GM12872 (cell line): ENCODE data around the gene AGAP1.

ENCODE experiments used
- TF ChIP-seq, protein P1 (sequence below): IDR thresholded peaks from 3 replicates; pipeline ENCODE4 v1.5.1; 2011; ENCODE audit warnings: low read depth, mild to moderate bottlenecking, low read length, moderate library complexity; ENCODE audit not compliant: insufficient read depth

Gene AGAP1

DNA sequence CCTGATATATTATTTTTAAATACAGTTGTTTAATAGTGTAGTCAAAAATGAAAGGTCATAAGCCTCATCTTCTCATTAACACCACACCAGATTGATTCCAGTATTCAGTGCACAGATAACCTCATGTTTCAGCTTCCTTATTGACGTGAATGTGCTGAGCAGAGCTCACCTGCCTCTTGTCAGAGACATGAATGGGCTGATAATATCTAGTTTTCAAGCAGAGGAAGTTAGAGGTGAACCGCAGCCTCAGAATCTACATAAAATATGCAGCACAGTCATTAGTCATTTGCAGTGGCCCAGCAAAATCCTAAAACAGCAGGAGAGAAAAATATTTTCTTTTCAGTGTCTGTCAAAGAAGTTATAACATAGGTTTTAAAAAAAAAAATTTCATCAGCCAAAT, 458.1 kb downstream of the AGAP1 start:
- TF ChIP-seq, protein P1, sequence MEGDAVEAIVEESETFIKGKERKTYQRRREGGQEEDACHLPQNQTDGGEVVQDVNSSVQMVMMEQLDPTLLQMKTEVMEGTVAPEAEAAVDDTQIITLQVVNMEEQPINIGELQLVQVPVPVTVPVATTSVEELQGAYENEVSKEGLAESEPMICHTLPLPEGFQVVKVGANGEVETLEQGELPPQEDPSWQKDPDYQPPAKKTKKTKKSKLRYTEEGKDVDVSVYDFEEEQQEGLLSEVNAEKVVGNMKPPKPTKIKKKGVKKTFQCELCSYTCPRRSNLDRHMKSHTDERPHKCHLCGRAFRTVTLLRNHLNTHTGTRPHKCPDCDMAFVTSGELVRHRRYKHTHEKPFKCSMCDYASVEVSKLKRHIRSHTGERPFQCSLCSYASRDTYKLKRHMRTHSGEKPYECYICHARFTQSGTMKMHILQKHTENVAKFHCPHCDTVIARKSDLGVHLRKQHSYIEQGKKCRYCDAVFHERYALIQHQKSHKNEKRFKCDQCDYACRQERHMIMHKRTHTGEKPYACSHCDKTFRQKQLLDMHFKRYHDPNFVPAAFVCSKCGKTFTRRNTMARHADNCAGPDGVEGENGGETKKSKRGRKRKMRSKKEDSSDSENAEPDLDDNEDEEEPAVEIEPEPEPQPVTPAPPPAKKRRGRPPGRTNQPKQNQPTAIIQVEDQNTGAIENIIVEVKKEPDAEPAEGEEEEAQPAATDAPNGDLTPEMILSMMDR = no peak

DNA sequence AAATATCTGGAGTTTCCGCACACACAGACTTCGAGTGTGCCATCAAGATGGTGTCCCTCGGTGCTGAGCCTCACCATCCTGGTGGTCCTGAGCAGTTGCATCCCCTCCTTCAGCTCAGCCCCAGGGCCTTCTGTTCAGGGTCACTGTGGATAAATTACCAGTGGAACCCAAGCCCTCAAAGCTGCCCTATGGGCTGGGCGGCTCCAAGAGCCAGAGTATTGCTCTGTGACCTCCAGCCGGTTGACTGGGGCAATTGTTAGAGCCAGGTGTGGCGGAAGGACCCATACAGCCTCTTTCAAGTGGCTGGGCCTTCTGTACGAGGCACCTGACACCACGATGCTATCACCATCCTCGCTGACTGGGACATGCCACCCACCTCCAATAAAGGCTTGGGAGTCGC, 458.9 kb downstream of the AGAP1 start:
- TF ChIP-seq, protein P1 = no peak

DNA sequence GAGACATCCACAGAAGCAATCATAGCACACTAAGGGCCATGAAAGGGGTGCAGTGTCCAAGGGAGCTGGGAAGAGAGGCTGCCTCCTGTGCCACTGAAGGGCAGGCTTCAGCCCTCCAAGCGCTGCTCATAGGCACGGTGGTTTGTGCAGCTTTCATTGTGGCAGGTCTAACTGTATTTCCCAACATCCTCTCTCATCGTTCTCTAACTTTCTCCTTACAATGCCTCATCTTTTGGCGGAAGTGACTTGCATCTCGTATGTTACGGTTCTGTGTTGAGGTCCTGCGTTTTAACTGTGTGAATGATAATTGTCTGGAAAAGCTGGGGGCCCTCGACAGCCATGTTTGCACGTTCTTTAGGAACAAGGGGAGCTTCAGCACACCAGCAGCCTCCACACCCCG, 460.4 kb downstream of the AGAP1 start:
- TF ChIP-seq, protein P1 = no peak

DNA sequence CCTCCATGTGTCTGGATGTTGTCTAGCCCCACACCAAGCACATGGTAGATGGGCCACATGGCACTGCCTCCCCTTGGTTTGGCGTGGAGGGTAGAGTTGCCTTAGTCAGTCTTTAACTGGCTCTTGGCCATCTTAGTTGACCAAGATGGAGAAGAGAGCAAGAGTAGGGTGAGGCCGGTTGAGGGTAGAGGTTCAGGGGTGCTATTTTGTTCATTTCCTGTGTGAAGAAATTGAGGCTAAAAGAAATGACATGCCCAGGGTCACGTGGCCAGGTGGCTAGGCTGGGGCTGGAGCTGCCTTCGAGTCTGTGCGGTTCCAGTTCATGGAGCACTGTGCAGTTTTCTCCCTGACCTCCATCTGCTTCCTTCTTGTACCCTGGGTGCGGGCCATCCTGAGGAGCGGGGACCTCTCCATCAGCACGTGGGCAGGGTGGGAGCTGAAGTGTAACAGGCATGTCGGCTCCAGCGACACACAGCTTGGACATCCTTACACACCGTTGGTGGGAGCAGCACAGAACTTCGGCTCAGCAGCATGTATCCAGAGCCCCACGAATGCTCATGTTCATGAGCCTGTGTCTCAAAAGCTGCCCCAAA, 461.1 kb downstream of the AGAP1 start:
- TF ChIP-seq, protein P1 = no peak

DNA sequence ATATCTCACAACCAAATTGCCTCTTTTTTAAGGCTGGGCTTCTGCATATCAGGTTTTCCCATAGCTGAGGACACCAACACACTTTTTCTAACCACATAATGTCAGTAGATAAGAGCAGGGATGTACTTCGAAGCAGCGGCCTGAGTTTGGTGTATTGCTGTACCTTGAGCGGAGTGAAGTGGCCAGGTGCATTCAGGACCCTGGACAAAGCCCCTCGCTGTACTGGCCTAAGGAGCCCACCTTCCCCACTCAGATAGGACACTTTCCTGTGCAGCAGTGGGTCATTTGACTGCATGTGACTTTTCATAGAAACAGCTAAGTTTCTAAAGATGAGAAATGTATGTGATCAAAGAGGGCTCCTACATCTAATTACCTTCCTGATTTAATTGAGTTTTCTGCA, 461.8 kb downstream of the AGAP1 start:
- TF ChIP-seq, protein P1 = no peak

DNA sequence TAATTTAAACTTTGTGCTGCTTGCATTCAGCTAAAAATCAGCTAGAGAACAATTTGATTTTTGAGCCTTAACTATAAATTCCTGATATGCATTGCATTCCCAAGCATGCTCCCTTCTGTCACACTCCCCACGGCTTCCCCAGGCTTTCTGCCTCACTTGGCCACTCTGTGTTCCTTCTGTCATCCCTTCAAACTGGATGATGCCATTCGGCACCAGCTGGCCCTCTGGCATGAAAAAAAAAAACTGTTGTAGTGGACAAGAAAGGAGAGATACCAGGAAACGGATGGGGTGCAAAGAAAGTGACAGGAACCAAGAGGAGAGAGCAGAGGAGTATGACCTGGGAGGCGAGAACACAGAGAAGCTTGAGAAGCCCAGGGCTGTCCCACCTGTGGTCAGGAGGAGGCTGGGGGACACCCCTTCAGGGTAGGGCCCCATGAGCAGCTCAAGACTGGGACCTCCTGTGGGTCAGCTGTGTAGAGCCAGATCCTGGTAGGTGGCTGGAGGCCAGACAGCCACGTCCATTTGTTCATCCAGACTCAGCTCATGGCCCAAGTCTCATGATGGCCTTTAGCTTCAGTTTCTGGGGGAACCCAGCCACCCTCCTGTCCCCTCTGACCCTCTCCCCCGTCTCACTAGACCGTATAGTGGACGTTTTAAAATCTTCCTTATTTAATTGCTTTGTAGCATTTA, 462.6 kb downstream of the AGAP1 start:
- TF ChIP-seq, protein P1 = no peak

DNA sequence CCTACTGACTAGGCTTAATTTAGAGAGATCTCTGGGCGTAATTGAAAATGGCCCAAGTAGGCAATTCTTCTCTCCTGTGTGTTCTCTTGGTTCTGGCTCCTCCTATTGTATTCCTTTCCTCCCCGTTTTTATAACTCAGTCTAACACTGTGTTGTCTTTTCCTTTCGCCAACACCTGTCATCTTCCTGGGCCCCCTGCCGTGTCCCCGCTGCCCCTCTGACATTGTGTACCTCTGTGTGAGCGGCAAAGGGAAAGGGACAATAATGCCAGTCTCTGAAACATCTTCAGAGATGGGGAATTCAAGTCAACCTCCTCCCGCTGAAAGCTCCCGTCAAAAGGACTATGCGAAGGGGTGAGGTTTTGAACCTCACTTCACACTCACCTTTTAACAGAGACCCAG, 463.4 kb downstream of the AGAP1 start:
- TF ChIP-seq, protein P1 = no peak
